HepG2 (cell line): Measurements from ENCODE around the gene KLHL21. TPM values are rescaled to one million over a fixed set of nuclear protein-coding genes. Genes with fewer than 3 reads are reported as not detected.

Source experiments
- CCDC6 ChIP-seq: sonication (generic); formaldehyde crosslinking; IDR thresholded peaks from 2 replicates; pipeline ENCODE4 v1.8.1; 2022; ENCODE audit warnings: mild to moderate bottlenecking, missing genetic modification reagents, moderate library complexity
- MAX ChIP-seq: IDR thresholded peaks from 2 replicates; pipeline ENCODE4 v1.6.1; 2012; ENCODE audit warnings: inconsistent platforms
- MLX ChIP-seq: IDR thresholded peaks from 2 replicates; pipeline ENCODE4 v1.6.1; 2016
- MTF2 ChIP-seq: sonication (generic); formaldehyde crosslinking; IDR thresholded peaks from 2 replicates; pipeline ENCODE4 v1.5.0; 2020; ENCODE audit warnings: missing genetic modification reagents, borderline replicate concordance
- NFYB ChIP-seq: sonication (generic); formaldehyde crosslinking; IDR thresholded peaks from 2 replicates; pipeline ENCODE4 v1.4.0; 2020; ENCODE audit warnings: missing genetic modification reagents
- PATZ1 ChIP-seq: sonication (generic); formaldehyde crosslinking; IDR thresholded peaks from 2 replicates; pipeline ENCODE4 v1.4.0; 2020; ENCODE audit warnings: missing genetic modification reagents
- POLR2AphosphoS2 ChIP-seq: IDR thresholded peaks from 2 replicates; pipeline ENCODE4 v1.6.1; 2011; ENCODE audit warnings: low read depth, low read length, improper control_type of control experiment
- PRPF4 ChIP-seq: fragments of 200-400 bp; formaldehyde crosslinking; IDR thresholded peaks from 2 replicates; pipeline ENCODE4 v1.6.1; 2016; ENCODE audit warnings: low read length, low read depth; ENCODE audit not compliant: poor library complexity, severe bottlenecking
- RBFOX2 ChIP-seq: fragments of 200-400 bp; formaldehyde crosslinking; IDR thresholded peaks from 2 replicates; pipeline ENCODE4 v1.6.1; 2017; ENCODE audit warnings: low read depth, mild to moderate bottlenecking, low read length
- SMARCC2 ChIP-seq: fragments of 450-650 bp; IDR thresholded peaks from 2 replicates; pipeline ENCODE4 v1.6.1; 2017; ENCODE audit warnings: antibody characterized with exemption, mild to moderate bottlenecking
- TFAP4 ChIP-seq: sonication (generic); IDR thresholded peaks from 2 replicates; pipeline ENCODE4 v1.6.1; 2016; ENCODE audit warnings: low read depth, borderline replicate concordance
- ZFX ChIP-seq: sonication (generic); formaldehyde crosslinking; IDR thresholded peaks from 2 replicates; pipeline ENCODE4 v1.4.0; 2020; ENCODE audit warnings: mild to moderate bottlenecking, low read depth, missing genetic modification reagents, moderate library complexity
- ZNF232 ChIP-seq: sonication (generic); formaldehyde crosslinking; IDR thresholded peaks from 2 replicates; pipeline ENCODE4 v1.4.0; 2020; ENCODE audit warnings: missing genetic modification reagents, borderline replicate concordance
- ZNF235 ChIP-seq: sonication (generic); formaldehyde crosslinking; IDR thresholded peaks from 2 replicates; pipeline ENCODE4 v1.8.1; 2023; ENCODE audit warnings: mild to moderate bottlenecking, missing genetic modification reagents, borderline replicate concordance
- ZNF446 ChIP-seq: sonication (generic); formaldehyde crosslinking; IDR thresholded peaks from 2 replicates; pipeline ENCODE4 v1.5.0; 2020; ENCODE audit warnings: mild to moderate bottlenecking, missing genetic modification reagents
- ZNF543 ChIP-seq: sonication (generic); formaldehyde crosslinking; IDR thresholded peaks from 2 replicates; pipeline ENCODE4 v1.4.0; 2020; ENCODE audit warnings: mild to moderate bottlenecking, missing genetic modification reagents
- polyA plus RNA-seq, 8 experiments: library from polyadenylated mRNA; depleted of rRNA in 3 of 8; stranded (reverse) in 7 of 8; unstranded in 1 of 8; fragments of >200 nt; fragmentation: Illumina TruSeq in 4 of 8; extraction: Trizol in 4 of 8; gene quantifications; 2 replicates each; pipeline versions ENCODE4 v1.2.1 to v1.2.3, GENCODE V29; 2011 to 2016; ENCODE audit warnings: low read depth in 4 of 8, missing spikeins in 1 of 8, mixed read lengths in 1 of 8; ENCODE audit not compliant: insufficient read depth in 1 of 8
- total RNA-seq, 5 experiments: library from RNA; depleted of rRNA; stranded (reverse); fragments of >200 nt; fragmentation: Illumina TruSeq; extraction: Trizol; gene quantifications; 2 replicates each; pipeline ENCODE4 v1.2.3, GENCODE V29; 2016; ENCODE audit warnings: low read depth in 1 of 5

KLHL21 gene
- total and polyA plus RNA-seq, 2 of the 13 experiments (the other 11 are each of a cell fraction or from before 2014, with no cell fraction given), result 14.8 to 25.0 TPM

- TF ChIP-seq MAX (0 out of 2 replicates have a peak, but pooled peaks have one; percentile 13), ZFX (CRISPR knock-in tag) (peak; percentile 15), TFAP4 (no peak), MTF2 (peak; percentile 16; the same call in 1 of the 2 replicates), CCDC6 (0 out of 2 replicates have a peak, but pooled peaks have one; percentile 25), ZNF446 (CRISPR knock-in tag) (peak; percentile 57; the same call in 1 of the 2 replicates), RBFOX2 (0 out of 2 replicates have a peak, but pooled peaks have one; percentile 9), PATZ1 (peak; percentile 77; the same call in 1 of the 2 replicates), MLX (no peak), ZNF543 (CRISPR knock-in tag) (0 out of 2 replicates have a peak, but pooled peaks have one; percentile 12), ZNF235 (CRISPR knock-in tag) (no peak), NFYB (CRISPR knock-in tag) (no peak), PRPF4 (no peak), POLR2AphosphoS2 (no peak), ZNF232 (CRISPR knock-in tag) (no peak), SMARCC2 (no peak)
- TF ChIP-seq, all 625 proteins: peak for 12
Measured at GRCh38 chr1:6614019-6614928, 11.6 kb upstream of the KLHL21 start (continued).
